NCI-H1694 (cell line): Measurements from ENCODE around the gene INTS13.
"Not testable (repeated sequence)": the region's sequence is repeated elsewhere in the genome, so short reads cannot be mapped to it uniquely, and the experiment has no call there.

ENCODE experiments used
- DNase-seq: peaks from one replicate; lab custom pipeline; 2025; lab: John Stamatoyannopoulos, UW

INTS13 gene

GRCh38 chr12:26935636-26936378, 2.0 kb downstream of the INTS13 start:
- no peak for DNase-seq

- DNase-seq = no peak
These were observed 8.2 kb downstream of the INTS13 start for GRCh38 chr12:26929590-26929989.

GRCh38 chr12:26928661-26929060, 9.1 kb downstream of the INTS13 start:
- no peak for DNase-seq

- DNase-seq = no peak
These were observed 15.9 kb downstream of the INTS13 start for GRCh38 chr12:26921886-26922285.

GRCh38 chr12:26919216-26919555, 18.6 kb downstream of the INTS13 start:
- DNase-seq = no peak

GRCh38 chr12:26918321-26919215, 19.2 kb downstream of the INTS13 start:
- no peak for DNase-seq

- DNase-seq = no peak
These were observed 31.1 kb downstream of the INTS13 start for GRCh38 chr12:26906704-26907103.

GRCh38 chr12:26906024-26906423, 31.8 kb downstream of the INTS13 start:
- DNase-seq = no peak

GRCh38 chr12:26903396-26903795, 34.4 kb downstream of the INTS13 start:
- DNase-seq = not testable (repeated sequence)

GRCh38 chr12:26896913-26897312, 40.9 kb downstream of the INTS13 start:
- no peak for DNase-seq

GRCh38 chr12:26895672-26896071, 42.1 kb downstream of the INTS13 start:
- DNase-seq = no peak

- DNase-seq = no peak
These were observed 46.1 kb downstream of the INTS13 start for GRCh38 chr12:26891704-26892103.

GRCh38 chr12:26890784-26891183, 47.0 kb downstream of the INTS13 start:
- no peak for DNase-seq

- peak; percentile 95 for DNase-seq
These were observed 52.8 kb downstream of the INTS13 start for GRCh38 chr12:26884765-26885576.

GRCh38 chr12:26880625-26881024, 57.2 kb downstream of the INTS13 start:
- DNase-seq = no peak

GRCh38 chr12:26878661-26879119, 59.1 kb downstream of the INTS13 start:
- peak; percentile 82 for DNase-seq

- DNase-seq = no peak
These were observed 63.1 kb downstream of the INTS13 start for GRCh38 chr12:26874501-26875296.

GRCh38 chr12:26872625-26873024, 65.2 kb downstream of the INTS13 start:
- DNase-seq = no peak

GRCh38 chr12:26871985-26872384, 65.8 kb downstream of the INTS13 start:
- DNase-seq = no peak

- DNase-seq = no peak
These were observed 67.0 kb downstream of the INTS13 start for GRCh38 chr12:26870491-26871419.
